Kidney (tissue), 14 donors: ENCODE results near the gene TEX10. TPM values are rescaled to one million over a fixed set of nuclear protein-coding genes. Genes with fewer than 3 reads are reported as not detected.

ENCODE experiments used
- DNase-seq, 5 donors: peaks; one replicate each; pipeline ENCODE4 v3.0.0-alpha.2; 2013 to 2020
- FAIRE-seq: peaks from 2 replicates; lab custom pipeline; 2012; peaks lifted over from hg19 to GRCh38; lab: Jason Lieb, UNC
- H3K27ac ChIP-seq, 2 donors: one replicate each; pipeline ENCODE4 v1.7.0; 2013; ENCODE audit warnings: low read depth in 2 of 2, low read length in 2 of 2, inconsistent platforms in 1 of 2
- H3K27me3 ChIP-seq: one replicate; pipeline ENCODE4 v1.7.1; 2013; ENCODE audit warnings: low read length, inconsistent platforms; ENCODE audit not compliant: control insufficient read depth, insufficient read depth
- H3K36me3 ChIP-seq, 3 donors: one replicate each; pipeline versions ENCODE4 v1.7.0 to v1.7.1; 2013; ENCODE audit warnings: low read length in 3 of 3, control low read depth in 1 of 3, inconsistent platforms in 1 of 3; ENCODE audit not compliant: insufficient read depth in 3 of 3, control insufficient read depth in 2 of 3
- H3K4me1 ChIP-seq, 3 donors: one replicate each; pipeline versions ENCODE4 v1.7.0 to v1.7.1; 2013; ENCODE audit warnings: low read length in 3 of 3, inconsistent platforms in 1 of 3, low read depth in 1 of 3; ENCODE audit not compliant: control insufficient read depth in 2 of 3, insufficient read depth in 2 of 3
- H3K4me3 ChIP-seq, 3 donors: one replicate each; pipeline versions ENCODE4 v1.7.0 to v1.8.1; 2013; ENCODE audit warnings: low read length in 3 of 3, control low read depth in 1 of 3, inconsistent platforms in 1 of 3
- H3K9ac ChIP-seq, 3 donors: one replicate each; pipeline versions ENCODE4 v1.7.0 to v1.7.1; 2013; ENCODE audit warnings: low read length in 3 of 3, control low read depth in 1 of 3, inconsistent platforms in 1 of 3
- H3K9me3 ChIP-seq, 3 donors: one replicate each; pipeline versions ENCODE4 v1.7.0 to v1.7.1; 2013; ENCODE audit warnings: low read length in 3 of 3, control low read depth in 1 of 3, inconsistent platforms in 1 of 3; ENCODE audit not compliant: control insufficient read depth in 2 of 3, insufficient read depth in 1 of 3
- intact Hi-C: fragments of 100-400 bp; cut with DNase I; formaldehyde crosslinking; loops from one replicate; pipeline ENCODE4 v1.11.1; 2022
- polyA plus RNA-seq: library from polyadenylated mRNA; stranded (reverse); fragments of 350-450 nt; fragmentation: Illumina TruSeq; extraction: RNeasy Lipid Tissue Mini Kit (QIAGEN cat#74804); gene quantifications from one replicate; pipeline ENCODE4 v1.2.3, GENCODE V29; 2014; ENCODE audit warnings: low read depth, low replicate concordance; ENCODE audit not compliant: insufficient read depth
- total RNA-seq: library from RNA; stranded (reverse); fragmentation: NEBNext Ultra II Directional; extraction: Animal tissue kit (Norgen Biotek cat#: 25700); gene quantifications from one replicate; pipeline ENCODE4 v1.2.1, GENCODE V29; 2021
- TF ChIP-seq, protein P1 (sequence below): IDR thresholded peaks from 3 replicates; pipeline ENCODE4 v1.5.1; 2012; ENCODE audit warnings: mild to moderate bottlenecking, moderate library complexity, borderline replicate concordance; ENCODE audit not compliant: insufficient read depth; ENCODE audit errors: extremely low read depth
- donor health status: control.
- donor health status: control.
- donor health status: control.
- donor health status: control.
- donor health status: control.
- donor health status: DM: yes; HTN: yes; CAD: no.
- donor health status: Normal renal cell carcinoma (clear cell type).

TEX10 gene
- total and polyA plus RNA-seq, 2 donors from 2014 or later: 6.8 to 12.1 TPM

DNA sequence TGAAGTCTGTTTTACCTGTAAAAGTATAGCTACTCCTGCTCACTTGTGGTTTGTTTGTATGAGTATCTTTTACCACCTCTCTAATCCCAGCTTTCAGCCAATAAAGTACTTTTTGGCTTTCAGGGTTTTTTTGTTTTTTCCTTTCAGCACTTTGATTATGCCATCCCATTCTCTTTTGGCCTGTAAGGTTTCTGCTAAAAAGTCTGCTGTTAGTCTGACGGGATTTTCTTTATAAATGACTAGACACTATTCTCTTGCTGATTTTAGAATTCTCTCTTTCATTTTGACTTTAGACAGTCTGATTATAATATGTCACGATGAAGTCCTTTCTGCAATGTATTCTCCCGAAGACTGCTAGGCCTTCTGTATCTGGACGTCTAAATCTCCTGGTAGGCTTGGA, 37.2 kb downstream of the TEX10 start:
- intact Hi-C loops: no loop called here
- Histone ChIP-seq H3K9ac (no peak overlapping the region), H3K9me3 (peaks cover 0 to 2% (median 0%) of the 10 kb centered on the region in 3 donors), H3K36me3 (peaks cover 0 to 7% (median 2%) of the 10 kb centered on the region in 3 donors), H3K4me1 (no peaks in the 10 kb centered on the region), H3K4me3 (no peak overlapping the region), H3K27ac (no peak overlapping the region), H3K27me3 (no peaks in the 10 kb centered on the region)
- FAIRE-seq (no peak), DNase-seq (no peak)
- TF ChIP-seq, protein P1, sequence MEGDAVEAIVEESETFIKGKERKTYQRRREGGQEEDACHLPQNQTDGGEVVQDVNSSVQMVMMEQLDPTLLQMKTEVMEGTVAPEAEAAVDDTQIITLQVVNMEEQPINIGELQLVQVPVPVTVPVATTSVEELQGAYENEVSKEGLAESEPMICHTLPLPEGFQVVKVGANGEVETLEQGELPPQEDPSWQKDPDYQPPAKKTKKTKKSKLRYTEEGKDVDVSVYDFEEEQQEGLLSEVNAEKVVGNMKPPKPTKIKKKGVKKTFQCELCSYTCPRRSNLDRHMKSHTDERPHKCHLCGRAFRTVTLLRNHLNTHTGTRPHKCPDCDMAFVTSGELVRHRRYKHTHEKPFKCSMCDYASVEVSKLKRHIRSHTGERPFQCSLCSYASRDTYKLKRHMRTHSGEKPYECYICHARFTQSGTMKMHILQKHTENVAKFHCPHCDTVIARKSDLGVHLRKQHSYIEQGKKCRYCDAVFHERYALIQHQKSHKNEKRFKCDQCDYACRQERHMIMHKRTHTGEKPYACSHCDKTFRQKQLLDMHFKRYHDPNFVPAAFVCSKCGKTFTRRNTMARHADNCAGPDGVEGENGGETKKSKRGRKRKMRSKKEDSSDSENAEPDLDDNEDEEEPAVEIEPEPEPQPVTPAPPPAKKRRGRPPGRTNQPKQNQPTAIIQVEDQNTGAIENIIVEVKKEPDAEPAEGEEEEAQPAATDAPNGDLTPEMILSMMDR: no peak

DNA sequence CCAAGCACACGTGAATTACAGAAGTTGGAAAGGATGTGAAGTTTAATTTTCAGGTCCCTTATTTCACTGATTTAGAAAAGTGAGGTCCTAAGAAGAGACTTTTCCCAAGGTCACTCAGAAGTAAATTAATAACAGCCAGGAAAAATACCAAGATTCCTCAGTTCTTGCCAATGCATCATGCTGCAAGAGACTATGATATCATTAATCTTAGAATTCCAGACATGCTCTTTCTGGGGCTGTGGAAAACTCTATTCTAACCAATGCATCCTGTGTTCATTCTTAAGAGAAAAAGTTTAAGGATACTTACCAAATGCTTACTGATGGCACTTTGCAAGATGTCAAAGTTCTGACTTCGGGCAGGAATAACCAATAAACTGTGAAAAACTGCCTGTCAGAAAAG, 42.8 kb downstream of the TEX10 start:
- intact Hi-C loops: no loop called here
- no peak for FAIRE-seq

DNA sequence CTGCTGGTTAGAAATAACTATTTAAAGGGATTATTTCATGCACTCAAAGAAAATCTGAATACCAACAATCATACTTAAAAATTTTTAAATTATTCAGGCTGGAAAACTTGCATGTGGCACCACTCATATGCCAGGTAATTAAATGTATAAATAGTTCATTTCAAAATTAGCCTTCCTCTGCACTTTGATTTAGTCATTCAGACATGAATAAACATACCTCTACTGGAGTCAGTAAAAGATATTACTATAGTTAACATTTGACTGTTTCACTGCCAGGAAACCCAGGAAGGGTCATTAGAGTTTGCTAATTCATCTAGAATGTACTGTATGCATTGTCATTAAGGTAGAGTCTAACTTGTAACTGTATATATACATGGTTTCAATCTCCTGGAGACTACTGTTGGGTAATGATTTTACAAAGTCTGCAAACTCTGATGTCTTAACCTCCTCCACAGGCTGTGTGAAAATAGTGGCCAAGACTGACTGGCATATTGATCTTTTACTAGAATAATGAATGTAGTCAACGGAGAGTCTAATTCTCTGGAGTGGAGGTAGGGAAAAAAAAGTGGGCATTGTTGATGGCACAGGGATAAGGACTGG, 43.7 kb downstream of the TEX10 start:
- Histone ChIP-seq H3K36me3 (peaks cover 0 to 7% (median 7%) of the 10 kb centered on the region in 3 donors), H3K27me3 (no peaks in the 10 kb centered on the region), H3K9me3 (peaks cover 0 to 3% (median 0%) of the 10 kb centered on the region in 3 donors), H3K4me3 (no peak overlapping the region), H3K9ac (no peak overlapping the region), H3K27ac (no peak overlapping the region), H3K4me1 (peaks cover 0 to 2% (median 0%) of the 10 kb centered on the region in 3 donors)
- no peak for DNase-seq
- TF ChIP-seq, protein P1: no peak
- no peak for FAIRE-seq
- intact Hi-C loops: no loop called here

More for the DNA sequence above, 42.8 kb downstream of the TEX10 start:
- Histone ChIP-seq H3K36me3 (peaks cover 0 to 7% (median 6%) of the 10 kb centered on the region in 3 donors), H3K27ac (no peak overlapping the region), H3K4me1 (peaks cover 0 to 2% (median 0%) of the 10 kb centered on the region in 3 donors), H3K4me3 (no peak overlapping the region), H3K9ac (no peak overlapping the region), H3K9me3 (peaks cover 0 to 2% (median 0%) of the 10 kb centered on the region in 3 donors), H3K27me3 (no peaks in the 10 kb centered on the region)
- no peak for DNase-seq
- TF ChIP-seq, protein P1: no peak
